GM12878 (cell line): ENCODE data around the gene COL6A3. TPM values are rescaled to one million over a fixed set of nuclear protein-coding genes. Genes with fewer than 3 reads are reported as not detected.

Source experiments
- ATAC-seq: fragments of 200-7000 bp; cut with Tn5 transposase; 3 replicates; pipeline ENCODE4 v1.9.1; 2020; ENCODE audit warnings: mild to moderate bottlenecking, moderate library complexity
- BruUV-seq: library from RNA; stranded (reverse); fragments of 400-500 nt; replicated peaks from 2 replicates; lab custom pipeline; 2021; lab: Mats Ljungman, UMichigan
- CTCF ChIA-PET: fragments of 300-600 bp; sonication (Branson Sonifier 250); formaldehyde crosslinking; extraction: SDS; loops from one replicate; lab custom pipeline; 2021; ENCODE audit warnings: inconsistent platforms; lab: Yijun Ruan, JAX
- POLR2A ChIA-PET: fragments of 350-600 bp; formaldehyde crosslinking; extraction: SDS; loops from one replicate; lab custom pipeline; 2021; ENCODE audit warnings: inconsistent platforms; lab: Charles Lee
- RAD21 ChIA-PET: fragments of 300-600 bp; sonication (Branson Sonifier 250); formaldehyde crosslinking; loops from one replicate; lab custom pipeline; 2023; ENCODE audit warnings: antibody characterized with exemption; ENCODE audit not compliant: unreplicated experiment; lab: Charles Lee
- SMC1A ChIA-PET: fragments of 300-600 bp; sonication (Branson Sonifier 250); formaldehyde crosslinking; loops from one replicate; lab custom pipeline; 2023; ENCODE audit not compliant: unreplicated experiment, uncharacterized antibody; lab: Charles Lee
- DNase-seq: peaks from one replicate; pipeline ENCODE4 v3.0.0-alpha.2; 2011; ENCODE audit warnings: low read depth, low spot score
- FAIRE-seq: peaks from 3 replicates; lab custom pipeline; 2011; peaks lifted over from hg19 to GRCh38; lab: Jason Lieb, UNC
- H2AFZ ChIP-seq: 2 replicates; pipeline ENCODE4 v1.6.0; 2011; ENCODE audit warnings: low read depth, low read length, control low read depth; ENCODE audit not compliant: control insufficient read depth
- H3K27ac ChIP-seq: 2 replicates; pipeline ENCODE4 v1.5.1; 2011; ENCODE audit warnings: control low read depth; ENCODE audit not compliant: control insufficient read depth, insufficient read depth
- H3K27me3 ChIP-seq, 2 experiments: replicated peaks in 1 of 2; 2 replicates each; pipeline versions ENCODE4 v1.6.0 to v1.6.1; 2011; ENCODE audit warnings: low read length in 1 of 2; ENCODE audit not compliant: control insufficient read depth in 2 of 2, insufficient read depth in 2 of 2
- H3K36me3 ChIP-seq, 2 experiments: 2 replicates each; pipeline ENCODE4 v1.5.1; 2011; ENCODE audit warnings: low read length in 1 of 2; ENCODE audit not compliant: control insufficient read depth in 2 of 2, insufficient read depth in 2 of 2
- H3K4me1 ChIP-seq: 2 replicates; pipeline ENCODE4 v1.6.1; 2011; ENCODE audit warnings: mild to moderate bottlenecking, low read length, moderate library complexity, mixed read lengths; ENCODE audit not compliant: control insufficient read depth, insufficient read depth
- H3K4me2 ChIP-seq: 2 replicates; pipeline ENCODE4 v1.6.0; 2011; ENCODE audit warnings: control low read depth; ENCODE audit not compliant: control insufficient read depth, insufficient read depth
- H3K4me3 ChIP-seq: fragments of 200-600 bp; sonication (generic); 2 replicates; pipeline ENCODE4 v1.5.1; 2016
- H3K79me2 ChIP-seq: 2 replicates; pipeline ENCODE4 v1.6.0; 2011; ENCODE audit warnings: low read length; ENCODE audit not compliant: control insufficient read depth, insufficient read depth
- H3K9ac ChIP-seq: 2 replicates; pipeline ENCODE4 v1.8.0; 2011; ENCODE audit warnings: low read length, control low read depth, mixed read lengths; ENCODE audit not compliant: control insufficient read depth, insufficient read depth
- H3K9me3 ChIP-seq: replicated peaks from 3 replicates; pipeline ENCODE4 v1.5.1; 2011; ENCODE audit warnings: mild to moderate bottlenecking, low read length; ENCODE audit not compliant: control insufficient read depth, insufficient read depth
- H4K20me1 ChIP-seq: 2 replicates; pipeline ENCODE4 v1.6.0; 2011; ENCODE audit not compliant: control insufficient read depth, insufficient read depth
- ATF7 ChIP-seq: fragments of 450-650 bp; IDR thresholded peaks from 2 replicates; pipeline ENCODE4 v1.6.1; 2016; ENCODE audit warnings: low read depth, mild to moderate bottlenecking
- CREB1 ChIP-seq: IDR thresholded peaks from 2 replicates; pipeline ENCODE4 v1.6.1; 2012; ENCODE audit warnings: low read depth, mild to moderate bottlenecking, inconsistent platforms
- CREM ChIP-seq: IDR thresholded peaks from 2 replicates; pipeline ENCODE4 v1.6.1; 2014; ENCODE audit warnings: antibody characterized with exemption, low read depth
- JUNB ChIP-seq: IDR thresholded peaks from 2 replicates; pipeline ENCODE4 v1.6.1; 2016; ENCODE audit warnings: antibody characterized with exemption, mild to moderate bottlenecking
- MYB ChIP-seq: fragments of 150-350 bp; IDR thresholded peaks from 2 replicates; pipeline ENCODE4 v1.6.1; 2014; ENCODE audit warnings: mild to moderate bottlenecking, low read depth, low read length, borderline replicate concordance
- POLR2A ChIP-seq: IDR thresholded peaks from 2 replicates; pipeline ENCODE4 v1.6.1; 2011; ENCODE audit warnings: low read depth, mild to moderate bottlenecking, low read length
- TCF3 ChIP-seq: IDR thresholded peaks from 2 replicates; pipeline ENCODE4 v1.6.1; 2012; ENCODE audit warnings: low read depth, mild to moderate bottlenecking, low read length, borderline replicate concordance; ENCODE audit not compliant: insufficient read depth
- ZBED1 ChIP-seq: IDR thresholded peaks from 2 replicates; pipeline ENCODE4 v1.6.1; 2016; ENCODE audit warnings: borderline replicate concordance
- ZNF24 ChIP-seq: fragments of 450-650 bp; IDR thresholded peaks from 2 replicates; pipeline ENCODE4 v1.6.1; 2017; ENCODE audit warnings: antibody characterized with exemption, mild to moderate bottlenecking
- WGBS: methylation state at CpG from one replicate; pipeline ENCODE4 v1.1.6; 2016; ENCODE audit warnings: low lambda C conversion rate; ENCODE audit not compliant: insufficient replicate concordance, insufficient coverage; ENCODE audit errors: missing lambda C conversion rate; 5-methylcytosine and 5-hydroxymethylcytosine counted together
- in situ Hi-C: fragments of 300-500 bp; cut with MboI; formaldehyde crosslinking; loops from 9 replicates; pipeline ENCODE4 v1.14.3; 2018; ENCODE audit warnings: mixed read lengths
- intact Hi-C: fragments of 100-400 bp; cut with micrococcal nuclease; formaldehyde crosslinking; loops from one replicate; pipeline ENCODE4 v1.14.2; 2022; ENCODE audit not compliant: unreplicated experiment
- polyA plus RNA-seq, 11 experiments: library from polyadenylated mRNA; depleted of rRNA in 4 of 11; unstranded in 6 of 11; stranded (reverse) in 5 of 11; fragments of >200 nt; fragmentation: Nextera tagmentation in 4 of 11; fragmentation: Illumina TruSeq in 1 of 11; extraction: Ambion mirVana in 4 of 11; extraction: Trizol in 1 of 11; gene quantifications; 1 replicate in 1 of 11; 2 replicates in 10 of 11; pipeline versions ENCODE4 v1.2.1 to v1.2.3, GENCODE V29; 2011 to 2016; ENCODE audit warnings: inconsistent platforms in 2 of 11, missing spikeins in 2 of 11, low read depth in 1 of 11
- total RNA-seq, 4 experiments: library from RNA; depleted of rRNA in 3 of 4; stranded (reverse); fragments of >200 nt in 3 of 4; fragmentation: Illumina TruSeq in 1 of 4; extraction: Trizol in 1 of 4; gene quantifications; 2 replicates each; pipeline versions ENCODE4 v1.2.1 to v1.2.3, GENCODE V29; 2013 to 2021
- TF ChIP-seq, protein P1 (sequence below): IDR thresholded peaks from 2 replicates; pipeline ENCODE4 v1.6.1; 2012; ENCODE audit warnings: mild to moderate bottlenecking, low read depth, low read length
- TF ChIP-seq, protein P2 (sequence below): fragments of 450-650 bp; IDR thresholded peaks from 2 replicates; pipeline ENCODE4 v1.6.1; 2017; ENCODE audit warnings: borderline replicate concordance
- TF ChIP-seq, protein P3 (sequence below): IDR thresholded peaks from 2 replicates; pipeline ENCODE4 v1.6.1; 2012; ENCODE audit warnings: low read length, inconsistent platforms
- TF ChIP-seq, protein P4 (sequence below): fragments of 450-650 bp; IDR thresholded peaks from 2 replicates; pipeline ENCODE4 v1.6.1; 2017; ENCODE audit warnings: mild to moderate bottlenecking, moderate library complexity
- TF ChIP-seq, protein P5 (sequence below): fragments of 150-350 bp; IDR thresholded peaks from 2 replicates; pipeline ENCODE4 v1.6.1; 2014; ENCODE audit warnings: mild to moderate bottlenecking, low read depth, low read length

Gene COL6A3
- total and polyA plus RNA-seq, 10 of the 15 experiments (the other 5 are each of a cell fraction or from before 2014, with no cell fraction given): 0.01 to 0.51 (median 0.09) TPM; not detected in 4

GRCh38 chr2:237424544-237424943 is 10.6 kb upstream of the COL6A3 start:
- H3K4me1 ChIP-seq: peaks cover 16% of the 10 kb centered on the region
- H3K9ac ChIP-seq: no peak overlapping the region
- no peaks in the 10 kb centered on the region for H3K79me2 ChIP-seq
- CTCF ChIA-PET: interaction anchor here (1.3 kb wide), 1 partner anchor 51 kb away, joined by 6 read pairs; no protein-coding TSS in a partner anchor
- RAD21 ChIA-PET: no interaction called here
- intact Hi-C loops (loop anchor here (5.0 kb wide), 1 partner anchor 148 kb away; no protein-coding TSS in a partner anchor), in situ Hi-C loops (no loop called here)
- H2AFZ ChIP-seq: no peak overlapping the region
- DNase-seq: no peak
- H3K4me3 ChIP-seq: no peak overlapping the region
- peaks cover 0 to 2% of the 10 kb centered on the region in 2 experiments; a peak in 3 of 4 replicates for H3K27me3 ChIP-seq
- no TSS peak for BruUV-seq
- WGBS: 76% methylated on average over 2 of the region's 2 CpGs
- FAIRE-seq: no peak
- POLR2A ChIA-PET: no interaction called here
- SMC1A ChIA-PET: no interaction called here
- no peak overlapping the region for H3K4me2 ChIP-seq
- H3K27ac ChIP-seq: no peak overlapping the region
- ATAC-seq: no peak
- no peaks in the 10 kb centered on the region for H4K20me1 ChIP-seq
- no peaks in the 10 kb centered on the region for H3K9me3 ChIP-seq
- H3K36me3 ChIP-seq: no peaks in the 10 kb centered on the region
- TF ChIP-seq JUNB: no peak
- TF ChIP-seq CREM: no peak
- TF ChIP-seq POLR2A: no peak
- TF ChIP-seq, protein P1, sequence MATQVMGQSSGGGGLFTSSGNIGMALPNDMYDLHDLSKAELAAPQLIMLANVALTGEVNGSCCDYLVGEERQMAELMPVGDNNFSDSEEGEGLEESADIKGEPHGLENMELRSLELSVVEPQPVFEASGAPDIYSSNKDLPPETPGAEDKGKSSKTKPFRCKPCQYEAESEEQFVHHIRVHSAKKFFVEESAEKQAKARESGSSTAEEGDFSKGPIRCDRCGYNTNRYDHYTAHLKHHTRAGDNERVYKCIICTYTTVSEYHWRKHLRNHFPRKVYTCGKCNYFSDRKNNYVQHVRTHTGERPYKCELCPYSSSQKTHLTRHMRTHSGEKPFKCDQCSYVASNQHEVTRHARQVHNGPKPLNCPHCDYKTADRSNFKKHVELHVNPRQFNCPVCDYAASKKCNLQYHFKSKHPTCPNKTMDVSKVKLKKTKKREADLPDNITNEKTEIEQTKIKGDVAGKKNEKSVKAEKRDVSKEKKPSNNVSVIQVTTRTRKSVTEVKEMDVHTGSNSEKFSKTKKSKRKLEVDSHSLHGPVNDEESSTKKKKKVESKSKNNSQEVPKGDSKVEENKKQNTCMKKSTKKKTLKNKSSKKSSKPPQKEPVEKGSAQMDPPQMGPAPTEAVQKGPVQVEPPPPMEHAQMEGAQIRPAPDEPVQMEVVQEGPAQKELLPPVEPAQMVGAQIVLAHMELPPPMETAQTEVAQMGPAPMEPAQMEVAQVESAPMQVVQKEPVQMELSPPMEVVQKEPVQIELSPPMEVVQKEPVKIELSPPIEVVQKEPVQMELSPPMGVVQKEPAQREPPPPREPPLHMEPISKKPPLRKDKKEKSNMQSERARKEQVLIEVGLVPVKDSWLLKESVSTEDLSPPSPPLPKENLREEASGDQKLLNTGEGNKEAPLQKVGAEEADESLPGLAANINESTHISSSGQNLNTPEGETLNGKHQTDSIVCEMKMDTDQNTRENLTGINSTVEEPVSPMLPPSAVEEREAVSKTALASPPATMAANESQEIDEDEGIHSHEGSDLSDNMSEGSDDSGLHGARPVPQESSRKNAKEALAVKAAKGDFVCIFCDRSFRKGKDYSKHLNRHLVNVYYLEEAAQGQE: no peak
- no peak for TF ChIP-seq TCF3
- TF ChIP-seq, protein P2, sequence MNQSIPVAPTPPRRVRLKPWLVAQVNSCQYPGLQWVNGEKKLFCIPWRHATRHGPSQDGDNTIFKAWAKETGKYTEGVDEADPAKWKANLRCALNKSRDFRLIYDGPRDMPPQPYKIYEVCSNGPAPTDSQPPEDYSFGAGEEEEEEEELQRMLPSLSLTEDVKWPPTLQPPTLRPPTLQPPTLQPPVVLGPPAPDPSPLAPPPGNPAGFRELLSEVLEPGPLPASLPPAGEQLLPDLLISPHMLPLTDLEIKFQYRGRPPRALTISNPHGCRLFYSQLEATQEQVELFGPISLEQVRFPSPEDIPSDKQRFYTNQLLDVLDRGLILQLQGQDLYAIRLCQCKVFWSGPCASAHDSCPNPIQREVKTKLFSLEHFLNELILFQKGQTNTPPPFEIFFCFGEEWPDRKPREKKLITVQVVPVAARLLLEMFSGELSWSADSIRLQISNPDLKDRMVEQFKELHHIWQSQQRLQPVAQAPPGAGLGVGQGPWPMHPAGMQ: no peak
- TF ChIP-seq, protein P3, sequence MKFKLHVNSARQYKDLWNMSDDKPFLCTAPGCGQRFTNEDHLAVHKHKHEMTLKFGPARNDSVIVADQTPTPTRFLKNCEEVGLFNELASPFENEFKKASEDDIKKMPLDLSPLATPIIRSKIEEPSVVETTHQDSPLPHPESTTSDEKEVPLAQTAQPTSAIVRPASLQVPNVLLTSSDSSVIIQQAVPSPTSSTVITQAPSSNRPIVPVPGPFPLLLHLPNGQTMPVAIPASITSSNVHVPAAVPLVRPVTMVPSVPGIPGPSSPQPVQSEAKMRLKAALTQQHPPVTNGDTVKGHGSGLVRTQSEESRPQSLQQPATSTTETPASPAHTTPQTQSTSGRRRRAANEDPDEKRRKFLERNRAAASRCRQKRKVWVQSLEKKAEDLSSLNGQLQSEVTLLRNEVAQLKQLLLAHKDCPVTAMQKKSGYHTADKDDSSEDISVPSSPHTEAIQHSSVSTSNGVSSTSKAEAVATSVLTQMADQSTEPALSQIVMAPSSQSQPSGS: no peak
- no peak for TF ChIP-seq ZNF24
- no peak for TF ChIP-seq CREB1
- TF ChIP-seq ATF7: no peak
- TF ChIP-seq, protein P4, sequence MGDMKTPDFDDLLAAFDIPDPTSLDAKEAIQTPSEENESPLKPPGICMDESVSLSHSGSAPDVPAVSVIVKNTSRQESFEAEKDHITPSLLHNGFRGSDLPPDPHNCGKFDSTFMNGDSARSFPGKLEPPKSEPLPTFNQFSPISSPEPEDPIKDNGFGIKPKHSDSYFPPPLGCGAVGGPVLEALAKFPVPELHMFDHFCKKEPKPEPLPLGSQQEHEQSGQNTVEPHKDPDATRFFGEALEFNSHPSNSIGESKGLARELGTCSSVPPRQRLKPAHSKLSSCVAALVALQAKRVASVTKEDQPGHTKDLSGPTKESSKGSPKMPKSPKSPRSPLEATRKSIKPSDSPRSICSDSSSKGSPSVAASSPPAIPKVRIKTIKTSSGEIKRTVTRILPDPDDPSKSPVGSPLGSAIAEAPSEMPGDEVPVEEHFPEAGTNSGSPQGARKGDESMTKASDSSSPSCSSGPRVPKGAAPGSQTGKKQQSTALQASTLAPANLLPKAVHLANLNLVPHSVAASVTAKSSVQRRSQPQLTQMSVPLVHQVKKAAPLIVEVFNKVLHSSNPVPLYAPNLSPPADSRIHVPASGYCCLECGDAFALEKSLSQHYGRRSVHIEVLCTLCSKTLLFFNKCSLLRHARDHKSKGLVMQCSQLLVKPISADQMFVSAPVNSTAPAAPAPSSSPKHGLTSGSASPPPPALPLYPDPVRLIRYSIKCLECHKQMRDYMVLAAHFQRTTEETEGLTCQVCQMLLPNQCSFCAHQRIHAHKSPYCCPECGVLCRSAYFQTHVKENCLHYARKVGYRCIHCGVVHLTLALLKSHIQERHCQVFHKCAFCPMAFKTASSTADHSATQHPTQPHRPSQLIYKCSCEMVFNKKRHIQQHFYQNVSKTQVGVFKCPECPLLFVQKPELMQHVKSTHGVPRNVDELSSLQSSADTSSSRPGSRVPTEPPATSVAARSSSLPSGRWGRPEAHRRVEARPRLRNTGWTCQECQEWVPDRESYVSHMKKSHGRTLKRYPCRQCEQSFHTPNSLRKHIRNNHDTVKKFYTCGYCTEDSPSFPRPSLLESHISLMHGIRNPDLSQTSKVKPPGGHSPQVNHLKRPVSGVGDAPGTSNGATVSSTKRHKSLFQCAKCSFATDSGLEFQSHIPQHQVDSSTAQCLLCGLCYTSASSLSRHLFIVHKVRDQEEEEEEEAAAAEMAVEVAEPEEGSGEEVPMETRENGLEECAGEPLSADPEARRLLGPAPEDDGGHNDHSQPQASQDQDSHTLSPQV: no peak
- no peak for TF ChIP-seq ZBED1
- TF ChIP-seq MYB: no peak
- TF ChIP-seq, protein P5, sequence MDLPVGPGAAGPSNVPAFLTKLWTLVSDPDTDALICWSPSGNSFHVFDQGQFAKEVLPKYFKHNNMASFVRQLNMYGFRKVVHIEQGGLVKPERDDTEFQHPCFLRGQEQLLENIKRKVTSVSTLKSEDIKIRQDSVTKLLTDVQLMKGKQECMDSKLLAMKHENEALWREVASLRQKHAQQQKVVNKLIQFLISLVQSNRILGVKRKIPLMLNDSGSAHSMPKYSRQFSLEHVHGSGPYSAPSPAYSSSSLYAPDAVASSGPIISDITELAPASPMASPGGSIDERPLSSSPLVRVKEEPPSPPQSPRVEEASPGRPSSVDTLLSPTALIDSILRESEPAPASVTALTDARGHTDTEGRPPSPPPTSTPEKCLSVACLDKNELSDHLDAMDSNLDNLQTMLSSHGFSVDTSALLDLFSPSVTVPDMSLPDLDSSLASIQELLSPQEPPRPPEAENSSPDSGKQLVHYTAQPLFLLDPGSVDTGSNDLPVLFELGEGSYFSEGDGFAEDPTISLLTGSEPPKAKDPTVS: no peak
